Neural cell (in vitro differentiated cells): ENCODE data around the gene TMEM26.

Experiments used
- CTCF ChIP-seq: fragments of 450-650 bp; IDR thresholded peaks from 2 replicates; pipeline ENCODE4 v1.5.1; 2014; ENCODE audit warnings: antibody characterized with exemption, mild to moderate bottlenecking, moderate library complexity; ENCODE audit not compliant: poor library complexity, severe bottlenecking
- EZH2 ChIP-seq: fragments of 200-600, 300-800 bp; shearing (Covaris generic), sonication (generic); IDR thresholded peaks from 2 replicates; pipeline ENCODE4 v1.6.1; 2014; ENCODE audit warnings: antibody characterized with exemption, low read length, borderline replicate concordance, mild to moderate bottlenecking; ENCODE audit not compliant: insufficient read depth, poor library complexity, severe bottlenecking
- MXI1 ChIP-seq: fragments of 450-650 bp; conservative IDR thresholded peaks from 2 replicates; pipeline ENCODE4 v1.6.1; 2014; ENCODE audit warnings: antibody characterized with exemption, mild to moderate bottlenecking; ENCODE audit not compliant: poor library complexity, severe bottlenecking
- POLR2AphosphoS5 ChIP-seq: IDR thresholded peaks from 2 replicates; pipeline ENCODE4 v1.6.1; 2012
- RAD21 ChIP-seq: fragments of 450-650 bp; conservative IDR thresholded peaks from 2 replicates; pipeline ENCODE4 v1.6.1; 2014; ENCODE audit warnings: antibody characterized with exemption, mild to moderate bottlenecking, moderate library complexity
- SMC3 ChIP-seq: fragments of 450-650 bp; conservative IDR thresholded peaks from 2 replicates; pipeline ENCODE4 v1.6.1; 2014; ENCODE audit warnings: antibody characterized with exemption, mild to moderate bottlenecking, moderate library complexity; ENCODE audit not compliant: poor library complexity
- TAF1 ChIP-seq: IDR thresholded peaks from 2 replicates; pipeline ENCODE4 v1.6.1; 2012; ENCODE audit warnings: low read depth
- TF ChIP-seq, protein P1 (sequence below): IDR thresholded peaks from 2 replicates; pipeline ENCODE4 v1.6.1; 2012; ENCODE audit warnings: borderline replicate concordance

GRCh38 chr10:61376908-61377368 lies 76.2 kb downstream of the TMEM26 start:
- TF ChIP-seq SMC3 (no peak), CTCF (no peak), POLR2AphosphoS5 (no peak), TAF1 (no peak), MXI1 (no peak), RAD21 (no peak), EZH2 (no peak)
- TF ChIP-seq, protein P1, sequence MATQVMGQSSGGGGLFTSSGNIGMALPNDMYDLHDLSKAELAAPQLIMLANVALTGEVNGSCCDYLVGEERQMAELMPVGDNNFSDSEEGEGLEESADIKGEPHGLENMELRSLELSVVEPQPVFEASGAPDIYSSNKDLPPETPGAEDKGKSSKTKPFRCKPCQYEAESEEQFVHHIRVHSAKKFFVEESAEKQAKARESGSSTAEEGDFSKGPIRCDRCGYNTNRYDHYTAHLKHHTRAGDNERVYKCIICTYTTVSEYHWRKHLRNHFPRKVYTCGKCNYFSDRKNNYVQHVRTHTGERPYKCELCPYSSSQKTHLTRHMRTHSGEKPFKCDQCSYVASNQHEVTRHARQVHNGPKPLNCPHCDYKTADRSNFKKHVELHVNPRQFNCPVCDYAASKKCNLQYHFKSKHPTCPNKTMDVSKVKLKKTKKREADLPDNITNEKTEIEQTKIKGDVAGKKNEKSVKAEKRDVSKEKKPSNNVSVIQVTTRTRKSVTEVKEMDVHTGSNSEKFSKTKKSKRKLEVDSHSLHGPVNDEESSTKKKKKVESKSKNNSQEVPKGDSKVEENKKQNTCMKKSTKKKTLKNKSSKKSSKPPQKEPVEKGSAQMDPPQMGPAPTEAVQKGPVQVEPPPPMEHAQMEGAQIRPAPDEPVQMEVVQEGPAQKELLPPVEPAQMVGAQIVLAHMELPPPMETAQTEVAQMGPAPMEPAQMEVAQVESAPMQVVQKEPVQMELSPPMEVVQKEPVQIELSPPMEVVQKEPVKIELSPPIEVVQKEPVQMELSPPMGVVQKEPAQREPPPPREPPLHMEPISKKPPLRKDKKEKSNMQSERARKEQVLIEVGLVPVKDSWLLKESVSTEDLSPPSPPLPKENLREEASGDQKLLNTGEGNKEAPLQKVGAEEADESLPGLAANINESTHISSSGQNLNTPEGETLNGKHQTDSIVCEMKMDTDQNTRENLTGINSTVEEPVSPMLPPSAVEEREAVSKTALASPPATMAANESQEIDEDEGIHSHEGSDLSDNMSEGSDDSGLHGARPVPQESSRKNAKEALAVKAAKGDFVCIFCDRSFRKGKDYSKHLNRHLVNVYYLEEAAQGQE = no peak
